ENCODE measurements around the gene HOXA13. TPM values are rescaled to one million over a fixed set of nuclear protein-coding genes. Genes with fewer than 3 reads are reported as not detected.

The HOXA13 gene
- total and polyA plus RNA-seq, 2 experiments from 2014 or later = 6.2 to 14.2 TPM

DNA sequence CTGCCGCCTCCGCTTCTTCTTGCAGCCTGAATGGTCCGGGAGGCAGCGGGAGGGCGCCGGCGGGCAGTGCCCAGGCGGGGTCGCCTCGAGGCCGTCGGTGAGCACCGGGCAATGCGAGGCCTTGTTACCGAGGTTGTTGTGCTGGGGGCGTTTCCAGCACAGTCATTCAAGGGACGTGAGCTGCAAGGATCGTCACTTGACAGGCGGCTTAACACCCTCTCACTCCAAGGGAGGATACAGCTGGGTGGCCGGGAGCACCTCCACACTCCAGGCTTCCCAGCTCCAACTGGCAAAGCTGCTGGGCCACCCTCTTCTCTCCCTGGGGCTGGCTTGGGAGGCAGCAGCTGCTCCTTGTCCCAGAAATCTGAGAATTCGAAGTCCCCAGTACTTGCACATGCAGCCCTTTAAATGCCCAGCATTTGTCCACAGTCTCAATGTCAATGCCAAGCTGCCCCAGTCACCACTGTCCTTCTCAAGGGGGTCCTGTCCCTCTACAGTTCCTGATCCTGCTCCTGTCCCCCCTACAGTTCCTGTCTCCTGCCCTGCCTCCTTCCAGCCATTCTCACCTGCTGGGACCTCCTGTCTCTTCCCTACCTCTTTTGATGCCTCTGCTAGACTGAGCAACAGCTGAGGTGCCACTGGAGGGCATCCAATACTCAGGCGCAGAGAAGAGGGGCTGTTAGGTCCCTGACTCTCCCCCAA lies 10.4 kb downstream of the HOXA13 start:
- Histone ChIP-seq H3K79me2 (peaks cover 95% of the 10 kb centered on the region), H3K27ac (peak overlapping the region; percentile 97), H3K4me3 (peak overlapping the region; percentile 38), H3K4me2 (peak overlapping the region; percentile 96), H3K36me3 (replicated peaks; ENCODE audit: insufficient read depth, low read depth) (no peaks in the 10 kb centered on the region), H3K9me2 (replicated peaks; ENCODE audit: insufficient read depth) (no peaks in the 10 kb centered on the region), H3K9me3 (ENCODE audit: low read depth) (no peaks in the 10 kb centered on the region), H4K20me1 (ENCODE audit: insufficient read depth, poor library complexity, severe bottlenecking) (peaks cover 3% of the 10 kb centered on the region), H3K27me3 (peaks cover 97% of the 10 kb centered on the region), H3K4me1 (ENCODE audit: insufficient read depth) (peaks cover 35% of the 10 kb centered on the region), H2AFZ (no peak overlapping the region)
- 9% methylated on average over 22 of the region's 22 CpGs for WGBS (ENCODE audit: low lambda C conversion rate, missing lambda C conversion rate)
- no peak for DNase-seq (ENCODE audit: low spot score)
- no peak for TF ChIP-seq EZH2phosphoT487 (IDR thresholded peaks at IDR 0.05; ENCODE audit: low read depth, severe bottlenecking, unreplicated experiment)
- TF ChIP-seq, protein P1, sequence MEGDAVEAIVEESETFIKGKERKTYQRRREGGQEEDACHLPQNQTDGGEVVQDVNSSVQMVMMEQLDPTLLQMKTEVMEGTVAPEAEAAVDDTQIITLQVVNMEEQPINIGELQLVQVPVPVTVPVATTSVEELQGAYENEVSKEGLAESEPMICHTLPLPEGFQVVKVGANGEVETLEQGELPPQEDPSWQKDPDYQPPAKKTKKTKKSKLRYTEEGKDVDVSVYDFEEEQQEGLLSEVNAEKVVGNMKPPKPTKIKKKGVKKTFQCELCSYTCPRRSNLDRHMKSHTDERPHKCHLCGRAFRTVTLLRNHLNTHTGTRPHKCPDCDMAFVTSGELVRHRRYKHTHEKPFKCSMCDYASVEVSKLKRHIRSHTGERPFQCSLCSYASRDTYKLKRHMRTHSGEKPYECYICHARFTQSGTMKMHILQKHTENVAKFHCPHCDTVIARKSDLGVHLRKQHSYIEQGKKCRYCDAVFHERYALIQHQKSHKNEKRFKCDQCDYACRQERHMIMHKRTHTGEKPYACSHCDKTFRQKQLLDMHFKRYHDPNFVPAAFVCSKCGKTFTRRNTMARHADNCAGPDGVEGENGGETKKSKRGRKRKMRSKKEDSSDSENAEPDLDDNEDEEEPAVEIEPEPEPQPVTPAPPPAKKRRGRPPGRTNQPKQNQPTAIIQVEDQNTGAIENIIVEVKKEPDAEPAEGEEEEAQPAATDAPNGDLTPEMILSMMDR (IDR thresholded peaks at IDR 0.05; ENCODE audit: poor library complexity) = no peak
- no peak for TF ChIP-seq EZH2 (IDR thresholded peaks at IDR 0.05; ENCODE audit: borderline replicate concordance)

DNA sequence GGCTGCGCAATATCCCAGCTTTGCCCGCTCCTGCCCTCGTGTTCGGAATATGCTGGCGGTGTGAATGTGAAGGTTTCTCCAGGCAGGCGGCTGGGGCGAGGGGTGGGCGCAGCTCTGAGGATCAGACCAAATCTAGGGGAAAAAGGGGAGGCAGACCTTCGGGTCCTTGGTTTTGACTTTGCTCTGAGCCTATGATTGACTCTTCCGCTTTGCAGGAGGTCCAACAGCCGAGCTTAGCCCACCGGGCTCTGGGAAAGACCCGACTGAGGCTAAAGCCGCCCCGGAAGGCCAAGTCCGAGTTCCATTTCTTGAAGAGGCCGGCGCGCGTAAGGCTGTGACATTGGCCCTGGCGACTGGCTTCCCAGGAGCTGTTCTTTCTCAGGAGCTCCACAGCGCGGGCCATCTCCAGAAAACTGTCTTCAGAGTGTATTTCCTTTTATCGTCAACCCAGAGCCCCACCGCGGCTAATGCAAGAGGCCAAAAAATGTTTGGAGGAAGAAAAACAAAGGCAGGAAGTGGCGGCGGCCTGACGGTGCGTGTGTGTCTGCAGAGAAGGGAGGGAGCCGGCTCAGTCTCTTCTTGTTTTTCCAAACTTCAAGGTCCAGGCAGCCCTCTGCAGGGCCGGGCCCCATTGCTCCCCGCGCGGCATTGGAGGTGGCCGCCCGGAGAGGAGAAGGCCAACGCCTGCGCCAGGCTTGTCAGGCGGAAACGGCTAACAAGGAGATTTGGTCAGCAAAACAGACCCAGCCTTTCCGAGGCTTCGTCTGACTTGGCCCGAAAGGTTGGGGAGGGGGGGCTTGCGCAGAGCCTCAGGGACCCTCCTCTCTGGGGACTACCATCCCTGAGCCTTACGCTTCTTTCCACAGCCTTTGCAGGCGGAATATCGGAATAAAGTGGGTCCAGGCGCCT lies 11.3 kb downstream of the HOXA13 start:
- Histone ChIP-seq H3K9me3 (ENCODE audit: low read depth) (no peaks in the 10 kb centered on the region), H3K9me2 (replicated peaks; ENCODE audit: insufficient read depth) (no peaks in the 10 kb centered on the region), H4K20me1 (ENCODE audit: insufficient read depth, poor library complexity, severe bottlenecking) (no peaks in the 10 kb centered on the region), H3K4me1 (ENCODE audit: insufficient read depth) (peaks cover 35% of the 10 kb centered on the region), H3K36me3 (replicated peaks; ENCODE audit: insufficient read depth, low read depth) (no peaks in the 10 kb centered on the region), H3K79me2 (peaks cover 95% of the 10 kb centered on the region), H3K4me3 (peak overlapping the region; percentile 38), H3K4me2 (peak overlapping the region; percentile 96), H3K27ac (peak overlapping the region; percentile 97), H3K27me3 (peaks cover 95% of the 10 kb centered on the region), H2AFZ (no peak overlapping the region)
- 5% methylated on average over 45 of the region's 49 CpGs for WGBS (ENCODE audit: low lambda C conversion rate, missing lambda C conversion rate)
- no peak for DNase-seq (ENCODE audit: low spot score)
- TF ChIP-seq, protein P1 (IDR thresholded peaks at IDR 0.05; ENCODE audit: poor library complexity) = no peak
- peak; percentile 60 for TF ChIP-seq EZH2phosphoT487 (IDR thresholded peaks at IDR 0.05; ENCODE audit: low read depth, severe bottlenecking, unreplicated experiment)
- peak; percentile 18 for TF ChIP-seq EZH2 (IDR thresholded peaks at IDR 0.05; ENCODE audit: borderline replicate concordance)

DNA sequence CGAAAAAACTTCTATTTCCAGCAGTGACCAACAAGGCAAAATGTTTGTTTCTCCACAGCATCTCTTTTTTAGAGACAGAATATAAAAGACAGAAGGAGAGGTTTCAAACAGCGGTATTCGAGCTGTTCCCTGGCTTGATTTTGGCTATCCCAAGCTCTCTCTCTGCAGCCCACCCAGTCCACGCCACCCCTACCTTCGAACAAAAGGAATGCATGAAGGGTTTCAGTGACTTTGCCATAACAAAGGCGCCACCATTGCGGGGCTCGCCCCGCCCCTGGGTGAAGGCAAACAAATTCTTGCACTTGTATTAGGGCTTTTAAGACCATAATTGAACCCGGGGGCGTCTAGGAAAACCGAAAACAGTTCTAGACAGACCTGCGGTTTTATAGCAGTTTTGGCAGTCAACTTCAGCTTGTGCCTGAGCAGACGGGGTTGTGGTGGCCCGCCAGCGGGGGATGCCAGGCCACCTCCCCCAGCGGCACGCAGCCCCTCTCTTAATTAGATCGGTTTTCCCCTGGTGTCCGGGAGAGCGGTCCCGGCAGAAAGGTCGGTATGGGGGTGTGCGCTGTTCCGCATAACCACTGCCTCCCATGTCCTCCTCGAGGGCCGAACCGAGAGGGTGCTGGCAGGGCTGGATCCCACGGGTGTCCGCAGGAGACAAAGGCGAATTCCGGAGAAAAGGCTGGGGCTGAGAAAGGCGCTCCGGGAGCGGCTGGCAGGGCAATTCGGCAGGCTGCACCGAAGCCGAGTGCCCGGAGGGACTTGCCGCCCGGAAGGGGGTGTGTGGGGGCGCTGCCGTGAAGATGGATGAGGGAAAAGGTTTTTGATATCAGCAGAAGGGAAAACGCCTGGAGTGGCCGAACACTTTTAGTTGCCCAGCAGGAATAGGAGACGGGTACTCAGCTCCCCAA lies 12.2 kb downstream of the HOXA13 start:
- H3K4me2 ChIP-seq = peak overlapping the region; percentile 96
- H4K20me1 ChIP-seq (ENCODE audit: insufficient read depth, poor library complexity, severe bottlenecking) = no peaks in the 10 kb centered on the region
- H3K4me3 ChIP-seq = peak overlapping the region; percentile 38
- H3K79me2 ChIP-seq = peaks cover 95% of the 10 kb centered on the region
- H3K9me3 ChIP-seq (ENCODE audit: low read depth) = no peaks in the 10 kb centered on the region
- H3K4me1 ChIP-seq (ENCODE audit: insufficient read depth) = peaks cover 36% of the 10 kb centered on the region
- peak overlapping the region; percentile 97 for H3K27ac ChIP-seq
- TF ChIP-seq EZH2phosphoT487 (IDR thresholded peaks at IDR 0.05; ENCODE audit: low read depth, severe bottlenecking, unreplicated experiment) (peak; percentile 54), EZH2 (IDR thresholded peaks at IDR 0.05; ENCODE audit: borderline replicate concordance) (peak; percentile 87)
- TF ChIP-seq, protein P1 (IDR thresholded peaks at IDR 0.05; ENCODE audit: poor library complexity) = no peak
- no peaks in the 10 kb centered on the region for H3K9me2 ChIP-seq (replicated peaks; ENCODE audit: insufficient read depth)
- no peak overlapping the region for H2AFZ ChIP-seq
- WGBS (ENCODE audit: low lambda C conversion rate, missing lambda C conversion rate) = 11% methylated on average over 42 of the region's 46 CpGs
- H3K36me3 ChIP-seq (replicated peaks; ENCODE audit: insufficient read depth, low read depth) = no peaks in the 10 kb centered on the region
- no peak for DNase-seq (ENCODE audit: low spot score)
- H3K27me3 ChIP-seq = peaks cover 95% of the 10 kb centered on the region

Measured in hepatocyte (in vitro differentiated cells).